Epithelial cell of proximal tubule (primary cell): ENCODE measurements around the gene WBP1. TPM values are rescaled to one million over a fixed set of nuclear protein-coding genes. Genes with fewer than 3 reads are reported as not detected.

Source experiments
- DNase-seq: peaks from one replicate; pipeline ENCODE4 v3.0.0-alpha.2; 2011; ENCODE audit warnings: low read depth
- H3K4me3 ChIP-seq: 2 replicates; pipeline ENCODE4 v1.5.1; 2011; ENCODE audit warnings: low read depth, mild to moderate bottlenecking, low read length
- CTCF ChIP-seq: conservative IDR thresholded peaks from 2 replicates; pipeline ENCODE4 v1.5.1; 2012; ENCODE audit warnings: low read depth, mild to moderate bottlenecking, low read length
- total RNA-seq: library from RNA; depleted of rRNA; stranded (reverse); fragments of >200 nt; gene quantifications from 2 replicates; pipeline ENCODE4 v1.2.3, GENCODE V29; 2015

The WBP1 gene
- total RNA-seq, 1 donor from 2014 or later, result 84.3 TPM

GRCh38 chr2:74498500-74499266, 40.4 kb downstream of the WBP1 start:
- DNase-seq, result no peak
- H3K4me3 ChIP-seq, result peak overlapping the region; percentile 47
- TF ChIP-seq CTCF, result no peak

DNA sequence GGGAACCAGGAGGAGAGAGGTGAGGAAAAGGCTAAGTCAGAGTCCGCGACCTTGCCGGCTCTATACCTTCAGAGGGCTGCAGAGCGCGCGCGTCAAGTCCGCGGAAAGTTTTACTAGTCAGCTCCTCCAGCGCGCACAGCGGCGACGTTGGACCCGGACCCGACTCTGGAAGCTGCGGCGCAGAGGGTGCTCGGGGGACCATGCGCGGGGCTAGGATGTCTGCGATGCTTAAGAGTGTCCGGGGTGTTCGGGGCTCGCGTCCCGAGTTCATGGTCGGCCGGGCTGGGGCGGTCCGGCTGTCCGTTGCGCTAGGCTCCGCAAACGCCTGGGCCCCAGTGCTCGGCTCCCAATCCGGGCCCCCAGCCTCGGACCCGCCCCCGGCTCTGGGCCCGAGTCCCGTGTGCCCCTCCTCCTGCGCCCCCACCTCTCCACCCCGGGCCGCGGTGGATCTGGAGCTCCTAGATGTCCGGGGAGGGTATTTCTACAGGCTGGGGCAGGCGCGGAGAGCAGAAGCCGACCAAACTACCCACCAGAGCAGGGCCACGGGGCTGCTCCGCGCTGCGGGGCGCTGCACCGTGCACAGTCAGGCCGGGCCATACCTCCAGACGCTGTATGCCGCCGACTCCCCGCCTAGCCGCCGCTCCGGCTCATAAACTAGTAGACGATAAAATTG, 41.2 kb downstream of the WBP1 start, which contains the start of gene LBX2:
TSS of gene LBX2 (minus strand) at position 337 of the 673 bp plus-strand sequence. CDS start at position 271, 66 bp downstream.
- no peak for DNase-seq
- peak within 1 kb of the TSS; percentile 47 for H3K4me3 ChIP-seq
- no peak for TF ChIP-seq CTCF

- no peak for TF ChIP-seq CTCF
- H3K4me3 ChIP-seq, result peak overlapping the region; percentile 47
- no peak for DNase-seq
These were observed 41.8 kb downstream of the WBP1 start for GRCh38 chr2:74499940-74500577.

DNA sequence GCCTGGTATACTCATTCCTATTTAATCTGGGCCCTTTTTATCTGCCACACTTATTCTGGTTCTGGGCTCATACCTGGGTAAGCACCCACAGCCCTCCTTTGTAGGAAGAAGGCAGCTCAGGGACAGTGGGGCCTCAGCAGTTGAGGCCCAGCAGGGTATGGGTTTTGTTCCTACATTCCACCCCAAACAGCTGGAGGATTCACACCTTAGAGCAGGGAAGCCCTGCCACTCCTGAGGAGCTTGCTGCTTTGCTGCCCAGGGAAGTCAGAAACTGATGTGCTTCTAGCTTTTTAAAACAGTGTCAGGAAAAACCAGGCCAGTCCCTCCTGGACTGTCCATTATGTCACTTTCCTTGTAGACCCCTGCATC, 42.3 kb downstream of the WBP1 start:
- no peak for TF ChIP-seq CTCF
- H3K4me3 ChIP-seq, result no peak overlapping the region
- no peak for DNase-seq

- no peak for DNase-seq
- TF ChIP-seq CTCF, result no peak
- H3K4me3 ChIP-seq, result peak overlapping the region; percentile 94
These were observed 43.3 kb downstream of the WBP1 start for GRCh38 chr2:74501335-74502071.

- no peak for DNase-seq
- no peak for TF ChIP-seq CTCF
- peak overlapping the region; percentile 94 for H3K4me3 ChIP-seq
These were observed 44.0 kb downstream of the WBP1 start for GRCh38 chr2:74502147-74502719.
